Activated B cell treated with CpG ODN at 0.5 μM for 24 hours (primary cell): ENCODE measurements around the gene LGR5. TPM values are rescaled to one million over a fixed set of nuclear protein-coding genes. Genes with fewer than 3 reads are reported as not detected.

Experiments
- ATAC-seq: fragments of 200-7000 bp; cut with Tn5 transposase; one replicate; pipeline ENCODE4 v1.10.0; 2021; ENCODE audit warnings: low read depth, mild to moderate bottlenecking, moderate library complexity
- CTCF ChIA-PET: fragments of 350-600 bp; sonication (Branson Sonifier 250); formaldehyde crosslinking; loops from one replicate; lab custom pipeline; 2021; ENCODE audit warnings: antibody characterized with exemption; lab: Charles Lee
- POLR2A ChIA-PET: fragments of 350-600 bp; sonication (Branson Sonifier 250); formaldehyde crosslinking; loops from one replicate; lab custom pipeline; 2021; ENCODE audit warnings: antibody characterized with exemption; lab: Charles Lee
- DNase-seq: peaks from one replicate; pipeline ENCODE4 v3.0.0; 2022
- H3K27ac Mint-ChIP-seq: one replicate; pipeline ENCODE4 v1.8.0; 2020; ENCODE audit warnings: mixed read lengths
- H3K27me3 Mint-ChIP-seq: one replicate; pipeline ENCODE4 v1.8.0; 2021; ENCODE audit warnings: mixed read lengths
- H3K36me3 Mint-ChIP-seq: one replicate; pipeline ENCODE4 v1.8.0; 2021; ENCODE audit warnings: low read depth, mixed read lengths
- H3K4me1 Mint-ChIP-seq: one replicate; pipeline ENCODE4 v1.8.0; 2021; ENCODE audit warnings: mixed read lengths
- H3K4me3 Mint-ChIP-seq: one replicate; pipeline ENCODE4 v1.8.0; 2020; ENCODE audit warnings: mild to moderate bottlenecking, mixed read lengths
- H3K9me3 Mint-ChIP-seq: one replicate; pipeline ENCODE4 v1.8.0; 2020; ENCODE audit warnings: mixed read lengths
- intact Hi-C: fragments of 100-400 bp; cut with micrococcal nuclease; formaldehyde crosslinking; loops from one replicate; pipeline ENCODE4 v1.15.1; 2024
- total RNA-seq: library from RNA; stranded (reverse); gene quantifications from 2 replicates; pipeline ENCODE4 v1.2.3, GENCODE V29; 2022
- TF ChIP-seq, protein P1 (sequence below): fragments of 200-600 bp; IDR thresholded peaks from one replicate; pipeline ENCODE4 v1.8.0; 2022; ENCODE audit warnings: antibody characterized with exemption, mild to moderate bottlenecking

LGR5 gene
- total RNA-seq, 1 donor from 2014 or later: not detected

- ChIA-PET CTCF (no interaction called here), POLR2A (no interaction called here)
- Mint-ChIP-seq H3K4me1 (no peaks in the 10 kb centered on the region), H3K27me3 (peaks cover 15% of the 10 kb centered on the region), H3K36me3 (no peaks in the 10 kb centered on the region), H3K9me3 (peaks cover 4% of the 10 kb centered on the region), H3K4me3 (no peak overlapping the region), H3K27ac (no peak overlapping the region)
- no peak for DNase-seq
- TF ChIP-seq, protein P1, sequence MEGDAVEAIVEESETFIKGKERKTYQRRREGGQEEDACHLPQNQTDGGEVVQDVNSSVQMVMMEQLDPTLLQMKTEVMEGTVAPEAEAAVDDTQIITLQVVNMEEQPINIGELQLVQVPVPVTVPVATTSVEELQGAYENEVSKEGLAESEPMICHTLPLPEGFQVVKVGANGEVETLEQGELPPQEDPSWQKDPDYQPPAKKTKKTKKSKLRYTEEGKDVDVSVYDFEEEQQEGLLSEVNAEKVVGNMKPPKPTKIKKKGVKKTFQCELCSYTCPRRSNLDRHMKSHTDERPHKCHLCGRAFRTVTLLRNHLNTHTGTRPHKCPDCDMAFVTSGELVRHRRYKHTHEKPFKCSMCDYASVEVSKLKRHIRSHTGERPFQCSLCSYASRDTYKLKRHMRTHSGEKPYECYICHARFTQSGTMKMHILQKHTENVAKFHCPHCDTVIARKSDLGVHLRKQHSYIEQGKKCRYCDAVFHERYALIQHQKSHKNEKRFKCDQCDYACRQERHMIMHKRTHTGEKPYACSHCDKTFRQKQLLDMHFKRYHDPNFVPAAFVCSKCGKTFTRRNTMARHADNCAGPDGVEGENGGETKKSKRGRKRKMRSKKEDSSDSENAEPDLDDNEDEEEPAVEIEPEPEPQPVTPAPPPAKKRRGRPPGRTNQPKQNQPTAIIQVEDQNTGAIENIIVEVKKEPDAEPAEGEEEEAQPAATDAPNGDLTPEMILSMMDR: no peak
- ATAC-seq: no peak
- intact Hi-C loops: no loop called here
Measured at GRCh38 chr12:71524626-71525025, 85.0 kb downstream of the LGR5 start.

- Mint-ChIP-seq H3K27me3 (peaks cover 2% of the 10 kb centered on the region), H3K27ac (no peak overlapping the region), H3K4me1 (peaks cover 4% of the 10 kb centered on the region), H3K36me3 (no peaks in the 10 kb centered on the region), H3K4me3 (no peak overlapping the region), H3K9me3 (no peaks in the 10 kb centered on the region)
- DNase-seq: no peak
- ATAC-seq: no peak
- intact Hi-C loops: no loop called here
- TF ChIP-seq, protein P1: no peak
- ChIA-PET CTCF (no interaction called here), POLR2A (no interaction called here)
Measured at GRCh38 chr12:71533703-71534102, 94.1 kb downstream of the LGR5 start.

- ATAC-seq: no peak
- H3K4me3 Mint-ChIP-seq: no peak overlapping the region
- intact Hi-C loops: no loop called here
- H3K9me3 Mint-ChIP-seq: no peaks in the 10 kb centered on the region
- H3K36me3 Mint-ChIP-seq: no peaks in the 10 kb centered on the region
- no peak for DNase-seq
- ChIA-PET POLR2A (no interaction called here), CTCF (no interaction called here)
- peaks cover 4% of the 10 kb centered on the region for H3K4me1 Mint-ChIP-seq
- H3K27ac Mint-ChIP-seq: no peak overlapping the region
- TF ChIP-seq, protein P1: no peak
- no peaks in the 10 kb centered on the region for H3K27me3 Mint-ChIP-seq
Measured at GRCh38 chr12:71536279-71536938, 96.8 kb downstream of the LGR5 start.

- DNase-seq (no peak), ATAC-seq (no peak)
- Mint-ChIP-seq H3K4me1 (peaks cover 4% of the 10 kb centered on the region), H3K27me3 (no peaks in the 10 kb centered on the region), H3K9me3 (no peaks in the 10 kb centered on the region), H3K4me3 (no peak overlapping the region), H3K27ac (no peak overlapping the region), H3K36me3 (no peaks in the 10 kb centered on the region)
- CTCF ChIA-PET: no interaction called here
- intact Hi-C loops: no loop called here
- TF ChIP-seq, protein P1: no peak
- POLR2A ChIA-PET: no interaction called here
Measured at GRCh38 chr12:71536939-71537622, 97.5 kb downstream of the LGR5 start.

- DNase-seq: no peak
- intact Hi-C loops: no loop called here
- ChIA-PET POLR2A (no interaction called here), CTCF (no interaction called here)
- Mint-ChIP-seq H3K4me1 (peaks cover 4% of the 10 kb centered on the region), H3K27ac (no peak overlapping the region), H3K27me3 (no peaks in the 10 kb centered on the region), H3K9me3 (no peaks in the 10 kb centered on the region), H3K4me3 (no peak overlapping the region), H3K36me3 (no peaks in the 10 kb centered on the region)
- no peak for ATAC-seq
- TF ChIP-seq, protein P1: no peak
Measured at GRCh38 chr12:71538807-71539206, 99.2 kb downstream of the LGR5 start.
